Neural cell (in vitro differentiated cells): ENCODE results near the gene APOBEC3H. TPM values are rescaled to one million over a fixed set of nuclear protein-coding genes. Genes with fewer than 3 reads are reported as not detected.
"Not testable (repeated sequence)": the region's sequence is repeated elsewhere in the genome, so short reads cannot be mapped to it uniquely, and the experiment has no call there.

ENCODE experiments used
- H2AFZ ChIP-seq: fragments of 200-600, 300-800 bp; sonication (generic), shearing (Covaris generic); 2 replicates; pipeline ENCODE4 v1.6.0; 2014; ENCODE audit warnings: low read depth, mild to moderate bottlenecking, antibody characterized with exemption, low read length, moderate library complexity
- H3F3A ChIP-seq: fragments of 200-600 bp; shearing (Covaris generic); 2 replicates; pipeline ENCODE4 v1.6.1; 2016; ENCODE audit warnings: mild to moderate bottlenecking, moderate library complexity, mixed read lengths, antibody characterized with exemption, low read length; ENCODE audit not compliant: insufficient read depth, poor library complexity, severe bottlenecking
- H3K27ac ChIP-seq: fragments of 200-600, 300-800 bp; sonication (generic), shearing (Covaris generic); 2 replicates; pipeline ENCODE4 v1.5.1; 2014; ENCODE audit warnings: mild to moderate bottlenecking, low read length, moderate library complexity
- H3K27me3 ChIP-seq: fragments of 300-800, 200-600 bp; sonication (generic), shearing (Covaris generic); 2 replicates; pipeline ENCODE4 v1.6.0; 2014; ENCODE audit warnings: mild to moderate bottlenecking, low read depth, low read length, moderate library complexity; ENCODE audit not compliant: insufficient read depth
- H3K36me3 ChIP-seq: fragments of 300-800, 200-600 bp; sonication (generic), shearing (Covaris generic); 2 replicates; pipeline ENCODE4 v1.5.1; 2014; ENCODE audit warnings: mild to moderate bottlenecking, antibody characterized with exemption, low read length, moderate library complexity; ENCODE audit not compliant: insufficient read depth
- H3K4me2 ChIP-seq: fragments of 300-800, 200-600 bp; sonication (generic), shearing (Covaris generic); 2 replicates; pipeline ENCODE4 v1.6.0; 2014; ENCODE audit warnings: mild to moderate bottlenecking, low read length
- H3K4me3 ChIP-seq: fragments of 300-800, 200-600 bp; sonication (generic), shearing (Covaris generic); 2 replicates; pipeline ENCODE4 v1.5.1; 2014; ENCODE audit warnings: mild to moderate bottlenecking, low read length, moderate library complexity
- H3K79me2 ChIP-seq: fragments of 200-600 bp; shearing (Covaris generic); replicated peaks from 2 replicates; pipeline ENCODE4 v1.6.0; 2014; ENCODE audit warnings: mild to moderate bottlenecking, low read length, moderate library complexity; ENCODE audit not compliant: insufficient read depth
- H3K9ac ChIP-seq: fragments of 300-800, 200-600 bp; sonication (generic), shearing (Covaris generic); 2 replicates; pipeline ENCODE4 v1.6.1; 2016; ENCODE audit warnings: mild to moderate bottlenecking, low read length, mixed read lengths
- H3K9me2 ChIP-seq: fragments of 200-600 bp; shearing (Covaris generic); 2 replicates; pipeline ENCODE4 v1.6.1; 2016; ENCODE audit warnings: mild to moderate bottlenecking, low read length, mixed read lengths; ENCODE audit not compliant: insufficient read depth
- H3K9me3 ChIP-seq: fragments of 200-600, 300-800 bp; sonication (generic), shearing (Covaris generic); 2 replicates; pipeline ENCODE4 v1.6.1; 2016; ENCODE audit warnings: mild to moderate bottlenecking, mixed run types, low read length, moderate library complexity, mixed read lengths
- H4K20me1 ChIP-seq: fragments of 200-600 bp; shearing (Covaris generic); 2 replicates; pipeline ENCODE4 v1.6.1; 2016; ENCODE audit warnings: mild to moderate bottlenecking, mixed run types; ENCODE audit not compliant: insufficient read depth
- EP300 ChIP-seq: fragments of 450-650 bp; conservative IDR thresholded peaks from 2 replicates; pipeline ENCODE4 v1.6.1; 2014; ENCODE audit warnings: antibody characterized with exemption, mild to moderate bottlenecking, moderate library complexity; ENCODE audit not compliant: poor library complexity, severe bottlenecking
- EZH2 ChIP-seq: fragments of 200-600, 300-800 bp; shearing (Covaris generic), sonication (generic); IDR thresholded peaks from 2 replicates; pipeline ENCODE4 v1.6.1; 2014; ENCODE audit warnings: antibody characterized with exemption, low read length, borderline replicate concordance, mild to moderate bottlenecking; ENCODE audit not compliant: insufficient read depth, poor library complexity, severe bottlenecking
- MXI1 ChIP-seq: fragments of 450-650 bp; conservative IDR thresholded peaks from 2 replicates; pipeline ENCODE4 v1.6.1; 2014; ENCODE audit warnings: antibody characterized with exemption, mild to moderate bottlenecking; ENCODE audit not compliant: poor library complexity, severe bottlenecking
- POLR2AphosphoS5 ChIP-seq: IDR thresholded peaks from 2 replicates; pipeline ENCODE4 v1.6.1; 2012
- RAD21 ChIP-seq: fragments of 450-650 bp; conservative IDR thresholded peaks from 2 replicates; pipeline ENCODE4 v1.6.1; 2014; ENCODE audit warnings: antibody characterized with exemption, mild to moderate bottlenecking, moderate library complexity
- SMC3 ChIP-seq: fragments of 450-650 bp; conservative IDR thresholded peaks from 2 replicates; pipeline ENCODE4 v1.6.1; 2014; ENCODE audit warnings: antibody characterized with exemption, mild to moderate bottlenecking, moderate library complexity; ENCODE audit not compliant: poor library complexity
- TAF1 ChIP-seq: IDR thresholded peaks from 2 replicates; pipeline ENCODE4 v1.6.1; 2012; ENCODE audit warnings: low read depth
- polyA plus RNA-seq: library from polyadenylated mRNA; depleted of rRNA; stranded (reverse); fragments of >200 nt; gene quantifications from 2 replicates; pipeline ENCODE4 v1.2.3, GENCODE V29; 2014
- TF ChIP-seq, protein P1 (sequence below): IDR thresholded peaks from 2 replicates; pipeline ENCODE4 v1.6.1; 2012; ENCODE audit warnings: borderline replicate concordance
- TF ChIP-seq, protein P2 (sequence below): fragments of 450-650 bp; IDR thresholded peaks from 2 replicates; pipeline ENCODE4 v1.5.1; 2014; ENCODE audit warnings: antibody characterized with exemption, mild to moderate bottlenecking, moderate library complexity; ENCODE audit not compliant: poor library complexity, severe bottlenecking

APOBEC3H gene
- polyA plus RNA-seq, 1 donor from 2014 or later = not detected

DNA sequence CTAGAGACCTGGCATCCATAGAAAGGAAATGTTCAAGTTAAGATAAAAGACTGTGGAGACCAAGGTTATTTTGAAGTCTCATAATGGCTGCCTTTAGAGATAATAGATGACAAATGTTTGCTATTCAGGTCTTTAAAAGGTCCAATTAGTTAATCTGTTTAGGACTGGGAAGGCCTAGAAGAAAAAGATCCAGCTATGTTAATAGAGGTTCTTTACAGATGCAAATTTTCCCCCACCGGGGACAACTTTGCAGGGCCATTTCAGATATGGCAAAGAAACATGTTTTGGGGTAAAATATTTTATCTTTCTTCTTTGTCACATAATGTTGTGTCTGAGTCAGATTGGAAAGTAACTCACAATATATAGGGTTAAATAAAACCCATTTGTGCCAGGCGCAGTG lies 23.1 kb upstream of the APOBEC3H start:
- TF ChIP-seq MXI1 = no peak
- no peak for TF ChIP-seq POLR2AphosphoS5
- TF ChIP-seq EP300 = no peak
- no peak for TF ChIP-seq TAF1
- TF ChIP-seq EZH2 = no peak
- TF ChIP-seq SMC3 = no peak
- no peak for TF ChIP-seq RAD21
- TF ChIP-seq, protein P1, sequence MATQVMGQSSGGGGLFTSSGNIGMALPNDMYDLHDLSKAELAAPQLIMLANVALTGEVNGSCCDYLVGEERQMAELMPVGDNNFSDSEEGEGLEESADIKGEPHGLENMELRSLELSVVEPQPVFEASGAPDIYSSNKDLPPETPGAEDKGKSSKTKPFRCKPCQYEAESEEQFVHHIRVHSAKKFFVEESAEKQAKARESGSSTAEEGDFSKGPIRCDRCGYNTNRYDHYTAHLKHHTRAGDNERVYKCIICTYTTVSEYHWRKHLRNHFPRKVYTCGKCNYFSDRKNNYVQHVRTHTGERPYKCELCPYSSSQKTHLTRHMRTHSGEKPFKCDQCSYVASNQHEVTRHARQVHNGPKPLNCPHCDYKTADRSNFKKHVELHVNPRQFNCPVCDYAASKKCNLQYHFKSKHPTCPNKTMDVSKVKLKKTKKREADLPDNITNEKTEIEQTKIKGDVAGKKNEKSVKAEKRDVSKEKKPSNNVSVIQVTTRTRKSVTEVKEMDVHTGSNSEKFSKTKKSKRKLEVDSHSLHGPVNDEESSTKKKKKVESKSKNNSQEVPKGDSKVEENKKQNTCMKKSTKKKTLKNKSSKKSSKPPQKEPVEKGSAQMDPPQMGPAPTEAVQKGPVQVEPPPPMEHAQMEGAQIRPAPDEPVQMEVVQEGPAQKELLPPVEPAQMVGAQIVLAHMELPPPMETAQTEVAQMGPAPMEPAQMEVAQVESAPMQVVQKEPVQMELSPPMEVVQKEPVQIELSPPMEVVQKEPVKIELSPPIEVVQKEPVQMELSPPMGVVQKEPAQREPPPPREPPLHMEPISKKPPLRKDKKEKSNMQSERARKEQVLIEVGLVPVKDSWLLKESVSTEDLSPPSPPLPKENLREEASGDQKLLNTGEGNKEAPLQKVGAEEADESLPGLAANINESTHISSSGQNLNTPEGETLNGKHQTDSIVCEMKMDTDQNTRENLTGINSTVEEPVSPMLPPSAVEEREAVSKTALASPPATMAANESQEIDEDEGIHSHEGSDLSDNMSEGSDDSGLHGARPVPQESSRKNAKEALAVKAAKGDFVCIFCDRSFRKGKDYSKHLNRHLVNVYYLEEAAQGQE = no peak
- TF ChIP-seq, protein P2, sequence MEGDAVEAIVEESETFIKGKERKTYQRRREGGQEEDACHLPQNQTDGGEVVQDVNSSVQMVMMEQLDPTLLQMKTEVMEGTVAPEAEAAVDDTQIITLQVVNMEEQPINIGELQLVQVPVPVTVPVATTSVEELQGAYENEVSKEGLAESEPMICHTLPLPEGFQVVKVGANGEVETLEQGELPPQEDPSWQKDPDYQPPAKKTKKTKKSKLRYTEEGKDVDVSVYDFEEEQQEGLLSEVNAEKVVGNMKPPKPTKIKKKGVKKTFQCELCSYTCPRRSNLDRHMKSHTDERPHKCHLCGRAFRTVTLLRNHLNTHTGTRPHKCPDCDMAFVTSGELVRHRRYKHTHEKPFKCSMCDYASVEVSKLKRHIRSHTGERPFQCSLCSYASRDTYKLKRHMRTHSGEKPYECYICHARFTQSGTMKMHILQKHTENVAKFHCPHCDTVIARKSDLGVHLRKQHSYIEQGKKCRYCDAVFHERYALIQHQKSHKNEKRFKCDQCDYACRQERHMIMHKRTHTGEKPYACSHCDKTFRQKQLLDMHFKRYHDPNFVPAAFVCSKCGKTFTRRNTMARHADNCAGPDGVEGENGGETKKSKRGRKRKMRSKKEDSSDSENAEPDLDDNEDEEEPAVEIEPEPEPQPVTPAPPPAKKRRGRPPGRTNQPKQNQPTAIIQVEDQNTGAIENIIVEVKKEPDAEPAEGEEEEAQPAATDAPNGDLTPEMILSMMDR = no peak

DNA sequence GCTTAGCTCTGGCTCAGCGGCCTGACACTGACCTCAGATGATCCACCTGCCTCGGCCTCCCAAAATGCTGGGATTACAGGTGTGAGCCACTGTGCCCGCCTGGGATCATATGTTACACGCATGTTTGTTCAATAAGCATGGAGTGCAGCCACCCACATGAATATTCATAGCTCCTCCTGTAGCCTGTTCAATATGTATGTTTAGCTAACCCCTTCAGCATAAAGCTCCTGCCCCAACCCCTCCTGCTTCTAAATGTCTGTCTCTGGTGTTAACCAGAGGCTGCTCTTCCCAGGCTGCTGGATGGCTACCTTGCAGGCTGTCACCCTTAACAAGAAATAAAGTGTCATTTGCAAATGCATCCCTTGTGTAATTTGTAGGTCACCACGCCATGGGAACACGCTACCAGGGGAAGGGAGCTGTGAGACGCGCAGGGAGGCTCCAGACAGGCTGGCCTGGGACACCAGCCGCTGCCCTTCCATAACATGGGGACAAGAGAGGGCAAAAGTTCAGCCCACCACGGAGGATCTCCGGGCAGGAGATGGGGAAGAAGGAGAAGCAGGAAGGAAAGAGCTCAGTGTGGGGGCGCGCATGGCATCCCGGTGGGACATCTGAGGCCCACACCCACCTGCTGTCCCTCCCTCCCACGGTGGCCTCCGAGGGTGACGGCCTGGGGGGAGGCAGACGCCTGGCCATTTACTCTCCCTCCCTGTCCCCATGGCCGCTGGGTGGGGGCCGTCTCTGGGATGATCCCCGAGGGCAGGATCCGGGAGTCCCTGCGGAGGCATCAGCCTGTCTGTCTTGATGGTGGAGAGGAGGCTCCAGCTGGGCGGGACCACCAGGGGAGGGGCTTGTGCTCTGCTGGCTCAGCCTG lies 20.7 kb upstream of the APOBEC3H start:
- H3K27ac ChIP-seq, H3K4me3 ChIP-seq, H3K4me2 ChIP-seq: not testable (repeated sequence)

More for the DNA sequence above, 23.1 kb upstream of the APOBEC3H start:
- Histone ChIP-seq H3K9me2 (no peaks in the 10 kb centered on the region), H2AFZ (no peak overlapping the region), H3K36me3 (no peaks in the 10 kb centered on the region), H3K4me3 (no peak overlapping the region), H3K27ac (no peak overlapping the region), H4K20me1 (no peaks in the 10 kb centered on the region), H3K9ac (no peak overlapping the region), H3K9me3 (no peaks in the 10 kb centered on the region), H3K27me3 (no peaks in the 10 kb centered on the region), H3F3A (no peaks in the 10 kb centered on the region), H3K4me2 (no peak overlapping the region), H3K79me2 (no peaks in the 10 kb centered on the region)

DNA sequence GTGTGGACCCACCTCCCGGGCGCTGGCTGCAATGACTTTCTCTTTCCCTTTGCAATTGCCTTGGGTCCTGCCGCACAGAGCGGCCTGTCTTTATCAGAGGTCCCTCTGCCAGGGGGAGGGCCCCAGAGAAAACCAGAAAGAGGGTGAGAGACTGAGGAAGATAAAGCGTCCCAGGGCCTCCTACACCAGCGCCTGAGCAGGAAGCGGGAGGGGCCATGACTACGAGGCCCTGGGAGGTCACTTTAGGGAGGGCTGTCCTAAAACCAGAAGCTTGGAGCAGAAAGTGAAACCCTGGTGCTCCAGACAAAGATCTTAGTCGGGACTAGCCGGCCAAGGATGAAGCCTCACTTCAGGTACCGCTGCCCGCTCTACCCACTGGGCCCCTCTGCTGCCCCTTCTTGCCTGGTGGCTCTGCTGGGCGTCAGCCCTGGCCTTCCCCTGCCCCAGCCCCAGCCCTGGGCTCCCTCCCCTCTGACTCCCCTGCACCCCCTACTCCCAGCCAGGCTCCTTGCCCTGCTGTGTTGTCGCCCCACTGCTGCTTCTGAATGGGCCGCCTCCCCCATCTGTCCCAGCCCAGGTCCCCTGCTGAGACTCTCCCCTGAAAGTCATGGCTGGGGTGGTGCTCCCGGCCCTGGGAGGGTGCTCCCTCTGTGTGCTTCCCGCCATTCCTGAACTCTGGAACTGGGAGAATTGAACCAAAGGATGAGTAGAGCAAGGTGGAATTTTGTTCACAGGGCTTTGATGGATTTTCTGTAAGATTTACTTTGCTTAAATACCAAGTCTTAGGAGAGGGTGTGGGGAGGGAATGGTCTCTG lies 19.8 kb upstream of the APOBEC3H start, which contains the start of gene APOBEC3G:
Gene APOBEC3G (plus strand): TSS at position 250 of the 815 bp plus-strand sequence. CDS start 87 bp downstream, at position 337.
- not testable (repeated sequence) for H3K79me2 ChIP-seq, H4K20me1 ChIP-seq, H3K27me3 ChIP-seq, H3K9ac ChIP-seq, H3K36me3 ChIP-seq, H3K9me3 ChIP-seq, H3K4me3 ChIP-seq, H3K27ac ChIP-seq, H3F3A ChIP-seq, H2AFZ ChIP-seq, H3K4me2 ChIP-seq, H3K9me2 ChIP-seq

More for the DNA sequence above, 20.7 kb upstream of the APOBEC3H start:
- H3K9ac ChIP-seq, H3K79me2 ChIP-seq, H3K36me3 ChIP-seq, H3K27me3 ChIP-seq, H3F3A ChIP-seq, H3K9me3 ChIP-seq, H2AFZ ChIP-seq, H4K20me1 ChIP-seq, H3K9me2 ChIP-seq: not testable (repeated sequence)

DNA sequence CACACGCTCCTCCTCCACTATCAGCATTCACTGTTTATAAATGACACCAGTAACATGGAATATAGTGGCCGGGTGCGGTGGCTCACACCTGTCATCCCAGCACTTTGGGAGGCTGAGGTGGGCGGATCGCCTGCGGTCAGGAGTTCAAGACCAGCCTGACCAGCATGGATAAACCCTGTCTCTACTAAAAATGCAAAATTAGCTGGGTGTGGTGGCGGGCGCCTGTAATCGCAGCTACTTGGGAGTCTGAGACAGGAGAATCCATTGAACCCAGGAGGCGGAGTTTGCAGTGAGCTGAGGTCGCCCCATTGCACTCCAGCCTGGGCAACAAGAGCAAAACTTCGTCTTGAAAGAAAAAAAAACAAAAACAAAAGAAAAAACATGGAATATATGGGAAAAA lies 19.1 kb upstream of the APOBEC3H start:
- not testable (repeated sequence) for H3K27me3 ChIP-seq, H3K4me2 ChIP-seq, H3K9me2 ChIP-seq, H3K9ac ChIP-seq, H3K36me3 ChIP-seq, H3K9me3 ChIP-seq, H3F3A ChIP-seq, H4K20me1 ChIP-seq, H2AFZ ChIP-seq, H3K27ac ChIP-seq, H3K79me2 ChIP-seq, H3K4me3 ChIP-seq
